GM19455 (cell line): ENCODE data around the gene TSPAN11.

Experiments
- ATAC-seq: cut with Tn5 transposase; IDR thresholded peaks from one replicate; pipeline ENCODE4 v1.9.1; 2021; ENCODE audit not compliant: unreplicated experiment

Gene TSPAN11

GRCh38 chr12:31037931-31038330, 111.4 kb downstream of the TSPAN11 start:
- ATAC-seq, result no peak

- ATAC-seq, result no peak
Observed at GRCh38 chr12:31041033-31041564, 114.6 kb downstream of the TSPAN11 start.
